H9 (cell line): ENCODE results near the gene PRRT2. TPM values are rescaled to one million over a fixed set of nuclear protein-coding genes. Genes with fewer than 3 reads are reported as not detected.

Source experiments
- DNase-seq: peaks from one replicate; pipeline ENCODE4 v3.0.0-alpha.2; 2017
- H2AFZ ChIP-seq: one replicate; pipeline ENCODE4 v1.6.1; 2013; ENCODE audit warnings: mild to moderate bottlenecking, low read length, control low read depth, moderate library complexity
- H2AK5ac ChIP-seq: 2 replicates; pipeline ENCODE4 v1.6.1; 2013; ENCODE audit warnings: low read length, control low read depth, mixed read lengths; ENCODE audit not compliant: insufficient read length
- H2BK120ac ChIP-seq: one replicate; pipeline ENCODE4 v1.6.1; 2013; ENCODE audit warnings: low read depth, mild to moderate bottlenecking, low read length, control low read depth, inconsistent platforms; ENCODE audit not compliant: poor library complexity, severe bottlenecking
- H2BK12ac ChIP-seq: 2 replicates; pipeline ENCODE4 v1.6.1; 2013; ENCODE audit warnings: low read length, control low read depth, mixed read lengths, low read depth; ENCODE audit not compliant: insufficient read length
- H2BK15ac ChIP-seq: 2 replicates; pipeline ENCODE4 v1.6.1; 2013; ENCODE audit warnings: low read depth, low read length, control low read depth
- H2BK20ac ChIP-seq: one replicate; pipeline ENCODE4 v1.6.1; 2013; ENCODE audit warnings: low read depth, mild to moderate bottlenecking, low read length, control low read depth, inconsistent platforms; ENCODE audit not compliant: poor library complexity, severe bottlenecking
- H2BK5ac ChIP-seq: 2 replicates; pipeline ENCODE4 v1.6.1; 2013; ENCODE audit warnings: low read length, control low read depth, mixed read lengths; ENCODE audit not compliant: insufficient read length
- H3K14ac ChIP-seq: 2 replicates; pipeline ENCODE4 v1.6.1; 2013; ENCODE audit warnings: low read length, control low read depth; ENCODE audit not compliant: insufficient read depth
- H3K18ac ChIP-seq: 2 replicates; pipeline ENCODE4 v1.6.1; 2013; ENCODE audit warnings: low read depth, mild to moderate bottlenecking, mixed read lengths, low read length, control low read depth; ENCODE audit not compliant: insufficient read length
- H3K23ac ChIP-seq: 2 replicates; pipeline ENCODE4 v1.6.1; 2013; ENCODE audit warnings: low read length, control low read depth, mixed read lengths, low read depth; ENCODE audit not compliant: insufficient read length
- H3K23me2 ChIP-seq: 2 replicates; pipeline ENCODE4 v1.6.1; 2013; ENCODE audit warnings: low read depth, mild to moderate bottlenecking, mixed read lengths, low read length, control low read depth; ENCODE audit not compliant: insufficient read length, poor library complexity, severe bottlenecking
- H3K27ac ChIP-seq: 2 replicates; pipeline ENCODE4 v1.5.1; 2013; ENCODE audit warnings: low read length, control low read depth, mixed read lengths, low read depth; ENCODE audit not compliant: insufficient read length
- H3K27me3 ChIP-seq: 2 replicates; pipeline ENCODE4 v1.6.1; 2013; ENCODE audit warnings: low read length, control low read depth, inconsistent platforms; ENCODE audit not compliant: insufficient read depth
- H3K4ac ChIP-seq: 2 replicates; pipeline ENCODE4 v1.6.1; 2013; ENCODE audit warnings: low read depth, mild to moderate bottlenecking, control low read depth, inconsistent platforms, low read length, moderate library complexity
- H3K4me1 ChIP-seq: 2 replicates; pipeline ENCODE4 v1.6.1; 2013; ENCODE audit warnings: low read length, control low read depth, inconsistent platforms; ENCODE audit not compliant: insufficient read depth
- H3K4me2 ChIP-seq: 2 replicates; pipeline ENCODE4 v1.6.1; 2013; ENCODE audit warnings: low read length, control low read depth, mixed read lengths; ENCODE audit not compliant: insufficient read length, insufficient read depth
- H3K56ac ChIP-seq: 2 replicates; pipeline ENCODE4 v1.6.1; 2013; ENCODE audit warnings: low read depth, mild to moderate bottlenecking, mixed read lengths, low read length, control low read depth; ENCODE audit not compliant: insufficient read length
- H3K79me1 ChIP-seq: 2 replicates; pipeline ENCODE4 v1.6.1; 2013; ENCODE audit warnings: low read depth, mild to moderate bottlenecking, moderate library complexity, low read length, control low read depth, inconsistent platforms; ENCODE audit not compliant: insufficient read depth, poor library complexity, severe bottlenecking
- H3K79me2 ChIP-seq: 2 replicates; pipeline ENCODE4 v1.6.1; 2013; ENCODE audit warnings: low read length, control low read depth, inconsistent platforms; ENCODE audit not compliant: insufficient read depth
- H3K9ac ChIP-seq: 2 replicates; pipeline ENCODE4 v1.6.1; 2013; ENCODE audit warnings: low read length, control low read depth, mixed read lengths; ENCODE audit not compliant: insufficient read length; ENCODE audit errors: extremely low read depth
- H3K9me3 ChIP-seq: one replicate; pipeline ENCODE4 v1.6.1; 2013; ENCODE audit warnings: low read depth, low read length, inconsistent platforms; ENCODE audit not compliant: control insufficient read depth
- H3T11ph ChIP-seq: one replicate; pipeline ENCODE4 v1.6.1; 2013; ENCODE audit warnings: mild to moderate bottlenecking, low read length, control low read depth, inconsistent platforms
- H4K20me1 ChIP-seq: one replicate; pipeline ENCODE4 v1.6.1; 2013; ENCODE audit not compliant: control insufficient read depth, insufficient read length, insufficient read depth
- H4K5ac ChIP-seq: 2 replicates; pipeline ENCODE4 v1.6.1; 2013; ENCODE audit warnings: low read depth, mild to moderate bottlenecking, mixed read lengths, low read length, control low read depth; ENCODE audit not compliant: insufficient read length
- H4K8ac ChIP-seq: replicated peaks from 2 replicates; pipeline ENCODE4 v1.6.1; 2013; ENCODE audit warnings: low read length, control low read depth, mixed read lengths, low read depth; ENCODE audit not compliant: insufficient read length
- H4K91ac ChIP-seq: 2 replicates; pipeline ENCODE4 v1.6.1; 2013; ENCODE audit warnings: low read depth, mild to moderate bottlenecking, moderate library complexity, mixed read lengths, low read length, control low read depth; ENCODE audit not compliant: insufficient read length
- H3K27ac Mint-ChIP-seq, 3 experiments: 2 replicates in 2 of 3; 3 replicates in 1 of 3; pipeline ENCODE4 v1.8.0; 2020 to 2021; ENCODE audit warnings: mixed read lengths in 3 of 3, mild to moderate bottlenecking in 1 of 3, moderate library complexity in 1 of 3
- H3K27me3 Mint-ChIP-seq: 2 replicates; pipeline ENCODE4 v1.8.0; 2021; ENCODE audit warnings: low read depth, mild to moderate bottlenecking, moderate library complexity, mixed read lengths
- H3K36me3 Mint-ChIP-seq, 3 experiments: 2 replicates in 2 of 3; 3 replicates in 1 of 3; pipeline ENCODE4 v1.8.0; 2020 to 2021; ENCODE audit warnings: low read depth in 3 of 3, mixed read lengths in 3 of 3; ENCODE audit not compliant: insufficient read depth in 1 of 3
- H3K4me1 Mint-ChIP-seq, 2 experiments: 2 replicates each; pipeline ENCODE4 v1.8.0; 2020; ENCODE audit warnings: mixed read lengths in 2 of 2
- H3K4me3 Mint-ChIP-seq, 2 experiments: 2 replicates in 1 of 2; 3 replicates in 1 of 2; pipeline ENCODE4 v1.8.0; 2020 to 2021; ENCODE audit warnings: mild to moderate bottlenecking in 2 of 2, mixed read lengths in 2 of 2, moderate library complexity in 1 of 2
- H3K9me3 Mint-ChIP-seq, 2 experiments: 2 replicates in 1 of 2; 3 replicates in 1 of 2; pipeline ENCODE4 v1.8.0; 2020; ENCODE audit warnings: mild to moderate bottlenecking in 2 of 2, mixed read lengths in 2 of 2, moderate library complexity in 1 of 2
- WGBS: extraction: QIAGEN DNeasy Blood & Tissue Kit; methylation state at CpG from one replicate; pipeline ENCODE4 v1.1.7; 2013; ENCODE audit warnings: missing lambda C conversion rate, low lambda C conversion rate, mixed read lengths; ENCODE audit not compliant: insufficient read length; ENCODE audit errors: extremely low coverage; 5-methylcytosine and 5-hydroxymethylcytosine counted together
- total RNA-seq: library from RNA; stranded (reverse); gene quantifications from 2 replicates; pipeline ENCODE4 v1.2.1, GENCODE V29; 2021
- TF ChIP-seq, protein P1 (sequence below): fragments of 200-600 bp; sonication (generic); conservative IDR thresholded peaks from 3 replicates; pipeline ENCODE4 v1.8.0; 2021; ENCODE audit warnings: antibody characterized with exemption, mild to moderate bottlenecking

The PRRT2 gene
- total RNA-seq, 1 experiment from 2014 or later = 14.6 TPM

DNA sequence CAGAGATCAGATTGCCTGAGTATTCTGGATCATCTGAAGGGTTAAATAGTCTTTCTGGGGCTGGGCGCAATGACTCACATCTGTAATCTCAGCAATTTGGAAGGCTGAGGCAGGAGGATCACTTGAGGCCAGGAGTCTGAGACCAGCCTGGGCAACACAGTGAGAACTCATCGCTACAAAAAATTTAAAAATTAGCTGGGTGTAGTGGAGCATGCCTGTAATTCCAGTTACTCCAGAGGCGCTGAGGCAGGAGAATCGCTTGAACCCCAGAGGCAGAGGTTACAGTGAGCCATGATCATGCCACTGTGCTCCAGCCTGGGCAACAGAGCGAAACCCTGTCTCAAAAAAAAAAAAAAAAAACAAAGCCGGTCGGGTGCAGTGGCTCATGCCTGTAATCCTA is 23.9 kb downstream of the PRRT2 start:
- no peak overlapping the region for H2BK120ac ChIP-seq
- no peak overlapping the region for H3K18ac ChIP-seq
- no peaks in the 10 kb centered on the region for H3K79me1 ChIP-seq
- H3K27ac ChIP-seq = no peak overlapping the region
- no peak overlapping the region for H2BK12ac ChIP-seq
- peaks cover 2% of the 10 kb centered on the region; the same call in 1 of the 2 replicates for H3K4me1 ChIP-seq
- H2BK5ac ChIP-seq = no peak overlapping the region
- Mint-ChIP-seq H3K4me3 (no peak overlapping the region; a peak in 1 of 5 replicates), H3K4me1 (no peaks in the 10 kb centered on the region), H3K27me3 (no peaks in the 10 kb centered on the region), H3K9me3 (no peaks in the 10 kb centered on the region), H3K27ac (no peak overlapping the region), H3K36me3 (no peaks in the 10 kb centered on the region)
- no peak overlapping the region for H3K23ac ChIP-seq
- no peaks in the 10 kb centered on the region for H3K9me3 ChIP-seq
- peaks cover 4% of the 10 kb centered on the region for H3K23me2 ChIP-seq
- H3K4ac ChIP-seq = no peak overlapping the region
- WGBS = no CpG with 5 or more reads among the region's 7 CpGs
- no peak overlapping the region for H2AK5ac ChIP-seq
- H2AFZ ChIP-seq = no peak overlapping the region
- no peak overlapping the region for H3K56ac ChIP-seq
- H3K14ac ChIP-seq = no peak overlapping the region
- no peaks in the 10 kb centered on the region for H3K79me2 ChIP-seq
- no peak overlapping the region for H3K4me2 ChIP-seq
- H3K27me3 ChIP-seq = no peaks in the 10 kb centered on the region
- no peak for DNase-seq
- H4K8ac ChIP-seq = no peak overlapping the region
- H2BK15ac ChIP-seq = no peak overlapping the region
- no peak overlapping the region for H3T11ph ChIP-seq
- H3K9ac ChIP-seq = no peak overlapping the region
- TF ChIP-seq, protein P1, sequence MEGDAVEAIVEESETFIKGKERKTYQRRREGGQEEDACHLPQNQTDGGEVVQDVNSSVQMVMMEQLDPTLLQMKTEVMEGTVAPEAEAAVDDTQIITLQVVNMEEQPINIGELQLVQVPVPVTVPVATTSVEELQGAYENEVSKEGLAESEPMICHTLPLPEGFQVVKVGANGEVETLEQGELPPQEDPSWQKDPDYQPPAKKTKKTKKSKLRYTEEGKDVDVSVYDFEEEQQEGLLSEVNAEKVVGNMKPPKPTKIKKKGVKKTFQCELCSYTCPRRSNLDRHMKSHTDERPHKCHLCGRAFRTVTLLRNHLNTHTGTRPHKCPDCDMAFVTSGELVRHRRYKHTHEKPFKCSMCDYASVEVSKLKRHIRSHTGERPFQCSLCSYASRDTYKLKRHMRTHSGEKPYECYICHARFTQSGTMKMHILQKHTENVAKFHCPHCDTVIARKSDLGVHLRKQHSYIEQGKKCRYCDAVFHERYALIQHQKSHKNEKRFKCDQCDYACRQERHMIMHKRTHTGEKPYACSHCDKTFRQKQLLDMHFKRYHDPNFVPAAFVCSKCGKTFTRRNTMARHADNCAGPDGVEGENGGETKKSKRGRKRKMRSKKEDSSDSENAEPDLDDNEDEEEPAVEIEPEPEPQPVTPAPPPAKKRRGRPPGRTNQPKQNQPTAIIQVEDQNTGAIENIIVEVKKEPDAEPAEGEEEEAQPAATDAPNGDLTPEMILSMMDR = no peak
- H4K20me1 ChIP-seq = no peaks in the 10 kb centered on the region
- no peak overlapping the region for H4K5ac ChIP-seq
- H4K91ac ChIP-seq = no peak overlapping the region
- H2BK20ac ChIP-seq = no peak overlapping the region
